Occipital lobe (tissue), 2 donors: ENCODE measurements around the gene CAPN2. TPM values are rescaled to one million over a fixed set of nuclear protein-coding genes. Genes with fewer than 3 reads are reported as not detected.
A peak's percentile ranks its signal among the peaks of the same experiment; 100 is the strongest.

ENCODE experiments used
- DNase-seq: peaks from one replicate; lab custom pipeline; 2025; lab: John Stamatoyannopoulos, UW
- total RNA-seq: library from RNA; depleted of rRNA; stranded (reverse); fragments of >200 nt; gene quantifications from one replicate; pipeline ENCODE4 v1.2.3, GENCODE V29; 2014

Gene CAPN2
- 41.5 TPM for total RNA-seq

DNA sequence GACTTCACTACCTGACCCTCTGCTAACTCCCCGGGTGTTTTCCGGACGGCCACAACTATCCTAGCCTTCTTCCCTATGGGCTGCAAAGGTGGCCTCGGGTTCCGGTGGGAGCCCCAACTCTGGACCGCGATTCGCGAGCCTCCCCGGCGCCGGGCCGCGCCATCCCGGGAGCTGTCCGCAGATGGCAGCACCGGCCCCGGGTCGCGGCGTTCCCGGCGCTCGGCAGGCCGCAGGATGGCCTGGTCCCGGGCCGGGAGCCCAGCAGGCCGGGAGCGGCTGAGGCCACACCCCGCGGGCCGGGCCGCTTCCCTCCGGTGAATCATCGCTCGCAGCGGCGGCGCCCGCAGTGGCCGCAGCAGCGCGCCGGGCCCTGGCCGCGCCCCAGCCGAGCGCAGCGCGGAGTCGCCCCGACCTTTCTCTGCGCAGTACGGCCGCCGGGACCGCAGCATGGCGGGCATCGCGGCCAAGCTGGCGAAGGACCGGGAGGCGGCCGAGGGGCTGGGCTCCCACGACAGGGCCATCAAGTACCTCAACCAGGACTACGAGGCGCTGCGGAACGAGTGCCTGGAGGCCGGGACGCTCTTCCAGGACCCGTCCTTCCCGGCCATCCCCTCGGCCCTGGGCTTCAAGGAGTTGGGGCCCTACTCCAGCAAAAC lies at the start of gene CAPN2:
CAPN2 (plus strand) TSS at position 346 of the 656 bp plus-strand sequence; CDS start at position 448, 102 bp downstream.
- DNase-seq: peak; percentile 60

DNA sequence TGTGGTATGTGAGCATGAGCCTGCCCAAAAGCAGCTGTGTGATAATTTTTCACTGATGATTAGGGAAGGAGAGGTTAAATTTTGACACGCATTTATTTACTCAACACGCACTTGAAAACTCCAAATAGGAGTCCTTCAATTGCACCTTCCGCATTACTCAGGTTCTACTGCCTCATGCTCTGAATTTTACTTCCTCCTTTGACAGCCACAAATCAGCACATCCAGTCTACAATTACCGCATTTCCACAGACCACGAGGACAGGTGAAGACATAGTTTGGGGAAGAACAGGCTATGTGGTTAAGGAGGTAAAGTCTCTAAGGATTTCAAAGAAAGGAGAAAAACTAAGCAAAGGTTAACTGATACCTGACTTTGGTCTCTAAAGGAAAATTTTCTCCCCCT lies 49.4 kb upstream of the CAPN2 start:
- no peak for DNase-seq

DNA sequence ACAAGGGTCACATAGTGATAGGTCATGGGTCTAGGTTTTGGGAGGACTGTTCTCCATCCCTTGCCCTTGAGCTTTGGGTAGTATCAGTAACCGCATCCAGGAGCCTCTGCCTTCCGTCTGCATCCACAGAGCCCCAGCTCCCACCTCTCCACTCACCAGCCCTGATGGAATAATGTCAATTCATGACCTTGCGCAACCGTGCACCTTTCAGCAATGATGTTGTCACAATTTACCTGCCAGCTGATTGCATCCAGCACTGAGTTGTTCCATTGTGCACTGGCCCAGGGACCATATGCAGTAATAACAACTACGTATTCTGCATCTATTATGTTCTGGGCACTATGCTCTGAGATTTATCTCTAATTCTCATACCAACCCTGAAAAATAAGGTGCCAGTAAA lies 48.2 kb upstream of the CAPN2 start:
- no peak for DNase-seq

DNA sequence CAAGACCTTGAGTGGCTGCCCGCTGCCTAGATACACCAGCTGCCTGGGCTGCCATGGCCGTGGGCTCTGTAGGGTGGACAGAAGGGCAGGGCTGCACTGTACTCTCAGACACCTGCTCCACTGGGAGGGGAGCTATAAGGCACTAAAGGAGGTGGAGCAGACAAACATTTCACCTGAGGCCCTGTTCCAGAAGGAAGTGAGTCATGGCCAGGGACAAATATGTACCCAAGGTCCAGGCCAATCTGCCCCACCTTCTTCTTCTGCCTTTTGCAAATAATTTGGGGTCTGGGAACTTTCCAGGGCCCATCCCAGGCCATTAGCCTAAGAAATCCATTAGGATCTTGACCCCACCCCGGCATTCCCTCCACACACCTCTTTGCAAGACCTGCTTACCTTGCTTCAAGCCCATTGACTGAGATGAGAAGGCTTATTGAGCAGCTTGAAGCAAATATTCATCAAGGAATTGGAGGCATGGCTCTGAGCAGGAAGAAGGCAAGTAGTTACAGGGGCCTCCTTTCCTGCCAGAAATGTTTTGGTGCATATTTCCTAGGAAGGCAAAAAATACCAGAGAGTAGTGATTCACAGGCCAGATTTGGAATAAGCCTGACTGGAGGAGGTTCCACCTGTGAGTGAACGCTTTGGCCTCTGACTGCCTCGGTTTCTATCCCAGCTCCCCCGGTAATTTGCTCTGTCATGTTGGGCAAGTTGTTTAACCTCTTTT lies 46.6 kb upstream of the CAPN2 start, which contains the start of gene CAPN8:
CAPN8 (minus strand) TSS at position 110 of the 721 bp plus-strand sequence; CDS start at position 55, 55 bp downstream.
- no peak for DNase-seq

GRCh38 chr1:223667484-223668182 lies 44.7 kb upstream of the CAPN2 start:
- DNase-seq: no peak

GRCh38 chr1:223669003-223669795 lies 43.1 kb upstream of the CAPN2 start:
- no peak for DNase-seq

DNA sequence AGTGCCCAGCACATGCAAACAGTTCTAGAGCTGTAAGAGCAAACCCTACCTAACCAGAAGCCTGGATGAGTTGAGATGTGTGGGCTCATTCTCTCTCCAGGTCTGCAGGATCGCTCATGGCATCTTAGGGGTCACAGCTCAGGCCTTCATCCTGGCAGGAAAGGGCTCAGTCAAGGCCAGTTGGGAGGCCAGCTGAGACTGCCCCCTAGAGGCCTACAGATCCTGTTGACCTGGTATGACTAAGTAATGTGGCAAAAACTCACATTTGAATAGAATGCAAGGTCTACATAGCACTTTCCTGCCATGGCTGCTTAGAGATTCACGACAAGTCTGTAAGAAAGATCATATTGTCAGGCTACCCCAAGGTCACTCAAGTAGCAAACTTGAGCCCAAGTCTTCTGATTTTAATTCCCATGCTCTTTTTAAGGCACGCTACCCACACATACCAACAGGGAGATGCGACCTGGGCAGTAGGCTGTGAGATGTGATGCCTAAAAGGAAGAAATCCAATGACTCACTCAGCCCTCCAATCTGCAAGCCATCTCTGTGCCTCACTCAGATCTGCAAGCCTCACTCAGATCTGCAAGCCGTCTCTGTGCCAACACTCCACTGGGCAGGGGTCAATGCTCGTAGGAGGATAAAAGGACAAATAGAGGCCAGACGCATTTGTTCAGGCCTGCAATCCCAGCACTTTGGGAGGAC lies 41.7 kb upstream of the CAPN2 start:
- no peak for DNase-seq

DNA sequence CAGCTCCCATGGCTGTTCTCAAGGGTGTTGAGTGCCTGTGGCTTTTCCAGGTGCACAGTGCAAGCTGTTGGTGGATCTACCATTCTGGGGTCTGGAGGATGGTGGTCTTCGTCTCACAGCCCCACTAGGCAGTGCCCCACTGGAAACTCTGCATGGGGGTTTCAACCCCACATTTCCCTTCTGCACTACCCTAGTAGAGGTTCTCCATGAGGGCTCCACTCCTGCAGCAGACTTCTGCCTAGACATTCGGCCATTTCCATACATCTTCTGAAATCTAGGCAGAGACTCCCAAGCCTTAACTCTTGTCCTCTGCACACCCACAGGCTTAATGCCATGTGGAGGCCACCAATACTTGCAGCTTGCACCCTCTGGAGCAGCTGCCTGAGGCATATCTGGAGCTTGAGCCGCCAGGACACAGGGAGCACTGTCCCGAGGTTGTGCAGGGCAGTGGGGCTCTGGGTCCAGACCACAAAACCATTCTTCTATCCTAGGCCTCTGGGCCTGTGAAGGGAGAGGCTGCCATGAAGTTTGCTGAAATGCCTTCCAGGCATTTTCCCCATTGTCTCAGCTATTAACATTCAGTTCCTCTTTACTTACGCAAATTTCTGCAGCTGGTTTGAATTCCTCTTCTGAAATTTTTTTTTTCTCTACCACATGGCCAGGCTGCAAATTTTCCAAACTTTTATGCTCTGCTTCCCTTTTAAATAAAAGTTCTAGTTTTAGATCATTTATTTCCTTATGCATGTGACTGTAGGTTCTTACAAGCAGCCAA lies 38.0 kb upstream of the CAPN2 start:
- no peak for DNase-seq

- no peak for DNase-seq
Observed at GRCh38 chr1:223678841-223679240, 33.5 kb upstream of the CAPN2 start.

DNA sequence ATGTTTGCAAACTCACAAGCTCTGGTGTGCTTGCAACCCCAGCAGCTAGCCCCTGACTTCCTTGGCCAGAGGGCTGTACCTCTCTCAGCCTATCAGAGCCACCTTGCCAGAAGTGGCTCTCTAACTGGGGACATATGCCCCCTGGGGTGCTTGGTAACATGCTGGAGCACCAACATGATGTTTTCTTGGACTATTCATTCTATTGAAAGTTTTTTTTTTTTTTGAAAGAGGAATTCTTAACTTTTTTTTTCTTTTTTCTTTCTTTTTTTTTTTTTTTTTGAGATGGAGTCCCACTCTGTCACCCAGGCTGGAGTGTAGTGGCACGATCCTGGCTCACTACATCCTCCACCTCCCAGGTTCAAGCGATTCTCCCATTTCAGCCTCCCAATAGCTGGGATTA lies 32.2 kb upstream of the CAPN2 start:
- DNase-seq: no peak

- no peak for DNase-seq
Observed at GRCh38 chr1:223682502-223682901, 29.8 kb upstream of the CAPN2 start.

DNA sequence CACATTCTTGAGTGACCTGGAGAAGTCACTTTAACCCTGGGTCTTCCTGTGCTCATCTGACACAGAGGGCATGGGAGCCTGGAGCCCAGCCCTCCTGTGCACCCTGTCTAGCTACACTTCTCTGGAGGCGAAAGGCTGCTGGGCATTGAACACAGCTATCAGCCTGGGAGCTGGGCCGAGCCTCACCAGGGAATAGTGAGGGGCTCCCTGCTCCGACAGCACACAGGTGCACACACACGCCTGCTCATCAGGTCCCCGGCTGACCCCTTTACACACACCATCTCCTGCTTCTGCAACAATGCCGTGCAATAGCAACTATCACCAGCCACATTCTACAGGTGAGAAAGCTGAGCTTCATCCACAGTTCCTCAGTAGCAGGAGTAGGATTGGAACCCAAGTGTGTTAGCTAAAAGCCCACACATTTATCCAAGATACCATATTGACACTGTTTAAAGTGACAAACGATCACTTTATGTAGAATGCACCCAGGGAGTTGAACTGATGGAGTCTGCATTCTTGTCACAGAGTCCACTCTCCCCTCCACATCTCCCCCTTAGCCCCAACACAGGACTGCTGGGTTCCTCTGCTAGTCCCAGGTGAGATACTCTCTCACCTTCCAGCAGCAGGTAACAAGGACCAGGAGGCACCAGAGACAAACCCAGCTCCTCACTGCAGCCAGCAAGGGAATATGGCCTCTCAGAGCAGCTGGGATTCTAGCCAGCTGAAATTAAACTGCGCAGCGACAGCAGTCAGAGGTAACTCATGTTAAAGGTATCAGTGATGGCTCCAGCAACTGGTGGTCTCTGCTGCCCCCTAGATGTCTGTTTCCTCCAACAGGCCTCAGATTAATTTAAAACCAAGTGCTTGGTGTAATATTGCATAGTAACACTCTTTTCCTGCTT lies 28.5 kb upstream of the CAPN2 start:
- DNase-seq: peak; percentile 18

DNA sequence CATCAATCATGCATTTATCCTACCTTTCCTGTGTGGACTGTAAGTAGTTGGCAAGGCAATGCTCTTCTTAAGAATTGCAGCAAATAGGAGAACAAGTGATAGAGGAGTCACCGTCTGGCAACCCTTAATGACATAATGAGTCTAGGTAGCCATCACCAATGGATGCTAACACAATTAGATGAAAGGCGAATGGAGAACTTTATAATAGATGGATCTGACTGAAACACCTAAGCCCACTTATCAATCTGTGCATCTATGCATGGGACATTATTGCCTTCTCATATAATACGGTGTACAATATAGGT lies 27.9 kb upstream of the CAPN2 start:
- no peak for DNase-seq

DNA sequence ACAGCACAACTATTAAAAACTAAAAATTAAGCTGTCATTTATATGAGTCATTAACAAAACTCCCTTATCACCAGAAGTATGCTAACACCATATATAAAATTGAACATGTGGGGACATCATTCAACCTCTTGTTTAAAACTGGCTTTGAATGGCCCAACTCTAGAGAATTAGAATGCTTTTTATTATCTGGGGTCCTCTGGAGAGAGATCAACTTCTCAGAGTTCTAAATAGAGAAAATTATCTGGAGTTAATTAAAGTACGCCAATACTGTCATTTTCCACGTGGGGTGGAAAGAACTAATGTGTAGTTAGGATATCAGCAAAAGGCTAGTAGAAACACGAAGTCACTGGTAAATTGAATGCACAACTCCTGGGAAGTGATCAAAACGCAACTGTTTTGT lies 21.2 kb upstream of the CAPN2 start:
- no peak for DNase-seq

- no peak for DNase-seq
Observed at GRCh38 chr1:223695014-223695548, 17.3 kb upstream of the CAPN2 start.

DNA sequence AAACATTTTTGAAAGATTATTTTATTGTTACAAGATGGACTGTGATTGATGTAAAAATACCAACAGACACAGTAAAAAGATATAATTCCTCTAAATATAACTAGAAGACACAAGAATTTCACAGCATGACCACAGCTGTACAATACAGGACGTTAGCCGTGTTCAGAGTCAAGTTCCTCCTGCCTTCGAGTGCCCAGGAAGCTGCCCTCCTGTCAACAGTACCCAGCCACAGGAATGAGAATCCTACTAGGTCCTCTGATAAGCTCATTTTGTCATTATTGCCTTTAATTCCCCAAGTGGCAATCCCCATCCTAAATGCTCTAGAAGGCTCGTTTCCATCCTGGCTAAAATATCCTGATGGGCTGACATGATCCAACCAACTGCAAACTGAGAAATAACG lies 16.4 kb upstream of the CAPN2 start:
- DNase-seq: no peak

- DNase-seq: no peak
Observed at GRCh38 chr1:223700388-223700918, 11.9 kb upstream of the CAPN2 start.

DNA sequence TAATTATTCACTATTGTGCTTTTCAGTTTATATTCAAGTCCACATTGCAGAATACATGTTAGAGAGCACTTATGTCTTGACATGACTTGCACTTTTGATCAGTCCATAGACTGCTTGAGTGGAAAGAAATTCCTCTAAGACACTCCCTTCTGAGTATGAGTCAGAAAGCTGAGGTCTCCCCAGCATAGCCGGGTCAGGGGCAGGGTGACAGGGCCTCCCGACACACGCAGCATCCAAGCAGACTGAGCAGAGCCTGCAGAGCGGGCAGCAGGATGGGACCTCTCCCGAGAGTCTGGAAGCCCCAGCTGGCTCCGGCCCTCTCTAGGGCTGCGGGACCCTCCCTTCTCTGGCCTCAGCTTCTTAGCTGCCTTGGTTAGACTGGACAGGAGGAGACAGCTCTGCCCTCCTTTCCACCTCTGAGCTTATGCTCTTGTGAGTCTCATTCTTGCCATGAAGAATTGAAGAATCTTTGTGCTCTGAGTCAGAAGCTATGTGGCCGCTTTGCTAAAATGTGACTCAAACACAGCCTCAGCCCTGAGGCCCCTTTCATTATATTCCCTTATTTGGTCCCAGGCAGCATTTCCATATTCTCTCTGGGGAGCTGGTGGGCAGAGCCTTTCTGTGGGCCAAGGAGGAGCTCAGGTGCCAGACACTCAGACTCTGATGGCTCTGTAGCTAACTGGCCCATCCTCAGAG lies 11.2 kb upstream of the CAPN2 start:
- DNase-seq: peak; percentile 10
